Neural cell (in vitro differentiated cells): Measurements from ENCODE around the gene BDKRB1. TPM values are rescaled to one million over a fixed set of nuclear protein-coding genes. Genes with fewer than 3 reads are reported as not detected.

Source experiments
- H2AFZ ChIP-seq: fragments of 200-600, 300-800 bp; sonication (generic), shearing (Covaris generic); 2 replicates; pipeline ENCODE4 v1.6.0; 2014; ENCODE audit warnings: low read depth, mild to moderate bottlenecking, antibody characterized with exemption, low read length, moderate library complexity
- H3F3A ChIP-seq: fragments of 200-600 bp; shearing (Covaris generic); 2 replicates; pipeline ENCODE4 v1.6.1; 2016; ENCODE audit warnings: mild to moderate bottlenecking, moderate library complexity, mixed read lengths, antibody characterized with exemption, low read length; ENCODE audit not compliant: insufficient read depth, poor library complexity, severe bottlenecking
- H3K27ac ChIP-seq: fragments of 200-600, 300-800 bp; sonication (generic), shearing (Covaris generic); 2 replicates; pipeline ENCODE4 v1.5.1; 2014; ENCODE audit warnings: mild to moderate bottlenecking, low read length, moderate library complexity
- H3K27me3 ChIP-seq: fragments of 300-800, 200-600 bp; sonication (generic), shearing (Covaris generic); 2 replicates; pipeline ENCODE4 v1.6.0; 2014; ENCODE audit warnings: mild to moderate bottlenecking, low read depth, low read length, moderate library complexity; ENCODE audit not compliant: insufficient read depth
- H3K36me3 ChIP-seq: fragments of 300-800, 200-600 bp; sonication (generic), shearing (Covaris generic); 2 replicates; pipeline ENCODE4 v1.5.1; 2014; ENCODE audit warnings: mild to moderate bottlenecking, antibody characterized with exemption, low read length, moderate library complexity; ENCODE audit not compliant: insufficient read depth
- H3K4me2 ChIP-seq: fragments of 300-800, 200-600 bp; sonication (generic), shearing (Covaris generic); 2 replicates; pipeline ENCODE4 v1.6.0; 2014; ENCODE audit warnings: mild to moderate bottlenecking, low read length
- H3K4me3 ChIP-seq: fragments of 300-800, 200-600 bp; sonication (generic), shearing (Covaris generic); 2 replicates; pipeline ENCODE4 v1.5.1; 2014; ENCODE audit warnings: mild to moderate bottlenecking, low read length, moderate library complexity
- H3K79me2 ChIP-seq: fragments of 200-600 bp; shearing (Covaris generic); replicated peaks from 2 replicates; pipeline ENCODE4 v1.6.0; 2014; ENCODE audit warnings: mild to moderate bottlenecking, low read length, moderate library complexity; ENCODE audit not compliant: insufficient read depth
- H3K9ac ChIP-seq: fragments of 300-800, 200-600 bp; sonication (generic), shearing (Covaris generic); 2 replicates; pipeline ENCODE4 v1.6.1; 2016; ENCODE audit warnings: mild to moderate bottlenecking, low read length, mixed read lengths
- H3K9me2 ChIP-seq: fragments of 200-600 bp; shearing (Covaris generic); 2 replicates; pipeline ENCODE4 v1.6.1; 2016; ENCODE audit warnings: mild to moderate bottlenecking, low read length, mixed read lengths; ENCODE audit not compliant: insufficient read depth
- H3K9me3 ChIP-seq: fragments of 200-600, 300-800 bp; sonication (generic), shearing (Covaris generic); 2 replicates; pipeline ENCODE4 v1.6.1; 2016; ENCODE audit warnings: mild to moderate bottlenecking, mixed run types, low read length, moderate library complexity, mixed read lengths
- H4K20me1 ChIP-seq: fragments of 200-600 bp; shearing (Covaris generic); 2 replicates; pipeline ENCODE4 v1.6.1; 2016; ENCODE audit warnings: mild to moderate bottlenecking, mixed run types; ENCODE audit not compliant: insufficient read depth
- EP300 ChIP-seq: fragments of 450-650 bp; conservative IDR thresholded peaks from 2 replicates; pipeline ENCODE4 v1.6.1; 2014; ENCODE audit warnings: antibody characterized with exemption, mild to moderate bottlenecking, moderate library complexity; ENCODE audit not compliant: poor library complexity, severe bottlenecking
- EZH2 ChIP-seq: fragments of 200-600, 300-800 bp; shearing (Covaris generic), sonication (generic); IDR thresholded peaks from 2 replicates; pipeline ENCODE4 v1.6.1; 2014; ENCODE audit warnings: antibody characterized with exemption, low read length, borderline replicate concordance, mild to moderate bottlenecking; ENCODE audit not compliant: insufficient read depth, poor library complexity, severe bottlenecking
- MXI1 ChIP-seq: fragments of 450-650 bp; conservative IDR thresholded peaks from 2 replicates; pipeline ENCODE4 v1.6.1; 2014; ENCODE audit warnings: antibody characterized with exemption, mild to moderate bottlenecking; ENCODE audit not compliant: poor library complexity, severe bottlenecking
- POLR2AphosphoS5 ChIP-seq: IDR thresholded peaks from 2 replicates; pipeline ENCODE4 v1.6.1; 2012
- RAD21 ChIP-seq: fragments of 450-650 bp; conservative IDR thresholded peaks from 2 replicates; pipeline ENCODE4 v1.6.1; 2014; ENCODE audit warnings: antibody characterized with exemption, mild to moderate bottlenecking, moderate library complexity
- SMC3 ChIP-seq: fragments of 450-650 bp; conservative IDR thresholded peaks from 2 replicates; pipeline ENCODE4 v1.6.1; 2014; ENCODE audit warnings: antibody characterized with exemption, mild to moderate bottlenecking, moderate library complexity; ENCODE audit not compliant: poor library complexity
- TAF1 ChIP-seq: IDR thresholded peaks from 2 replicates; pipeline ENCODE4 v1.6.1; 2012; ENCODE audit warnings: low read depth
- polyA plus RNA-seq: library from polyadenylated mRNA; depleted of rRNA; stranded (reverse); fragments of >200 nt; gene quantifications from 2 replicates; pipeline ENCODE4 v1.2.3, GENCODE V29; 2014
- TF ChIP-seq, protein P1 (sequence below): IDR thresholded peaks from 2 replicates; pipeline ENCODE4 v1.6.1; 2012; ENCODE audit warnings: borderline replicate concordance
- TF ChIP-seq, protein P2 (sequence below): fragments of 450-650 bp; IDR thresholded peaks from 2 replicates; pipeline ENCODE4 v1.5.1; 2014; ENCODE audit warnings: antibody characterized with exemption, mild to moderate bottlenecking, moderate library complexity; ENCODE audit not compliant: poor library complexity, severe bottlenecking

BDKRB1 gene
- polyA plus RNA-seq, 1 donor from 2014 or later: not detected

DNA sequence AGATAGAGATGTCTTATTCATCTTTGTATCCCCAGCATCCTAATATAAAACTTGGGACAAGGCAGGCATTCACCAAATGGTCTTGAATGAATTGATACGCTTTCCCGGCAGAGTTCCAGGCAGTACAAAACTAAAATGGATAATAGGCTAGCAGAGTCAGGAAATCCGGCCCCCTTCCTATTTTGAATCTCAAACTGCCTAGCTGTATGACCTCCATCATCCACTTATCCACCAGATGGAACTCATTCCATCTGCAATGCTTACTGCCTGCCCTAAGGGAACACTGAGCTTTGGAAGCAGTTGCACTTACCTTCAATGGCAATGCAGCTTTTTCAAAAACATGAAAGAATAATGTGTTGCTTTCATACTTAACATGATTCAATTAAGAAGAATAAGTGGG is 43.4 kb downstream of the BDKRB1 start:
- H3K79me2 ChIP-seq: no peaks in the 10 kb centered on the region
- H3K4me3 ChIP-seq: no peak overlapping the region
- H3F3A ChIP-seq: no peaks in the 10 kb centered on the region
- H3K9me2 ChIP-seq: no peaks in the 10 kb centered on the region
- no peak overlapping the region for H3K9ac ChIP-seq
- no peak overlapping the region for H2AFZ ChIP-seq
- no peaks in the 10 kb centered on the region for H3K9me3 ChIP-seq
- H3K36me3 ChIP-seq: no peaks in the 10 kb centered on the region
- H3K4me2 ChIP-seq: no peak overlapping the region
- H3K27me3 ChIP-seq: no peaks in the 10 kb centered on the region
- H4K20me1 ChIP-seq: no peaks in the 10 kb centered on the region
- TF ChIP-seq RAD21 (no peak), POLR2AphosphoS5 (no peak), MXI1 (no peak), TAF1 (no peak), SMC3 (no peak), EP300 (no peak), EZH2 (no peak)
- TF ChIP-seq, protein P1, sequence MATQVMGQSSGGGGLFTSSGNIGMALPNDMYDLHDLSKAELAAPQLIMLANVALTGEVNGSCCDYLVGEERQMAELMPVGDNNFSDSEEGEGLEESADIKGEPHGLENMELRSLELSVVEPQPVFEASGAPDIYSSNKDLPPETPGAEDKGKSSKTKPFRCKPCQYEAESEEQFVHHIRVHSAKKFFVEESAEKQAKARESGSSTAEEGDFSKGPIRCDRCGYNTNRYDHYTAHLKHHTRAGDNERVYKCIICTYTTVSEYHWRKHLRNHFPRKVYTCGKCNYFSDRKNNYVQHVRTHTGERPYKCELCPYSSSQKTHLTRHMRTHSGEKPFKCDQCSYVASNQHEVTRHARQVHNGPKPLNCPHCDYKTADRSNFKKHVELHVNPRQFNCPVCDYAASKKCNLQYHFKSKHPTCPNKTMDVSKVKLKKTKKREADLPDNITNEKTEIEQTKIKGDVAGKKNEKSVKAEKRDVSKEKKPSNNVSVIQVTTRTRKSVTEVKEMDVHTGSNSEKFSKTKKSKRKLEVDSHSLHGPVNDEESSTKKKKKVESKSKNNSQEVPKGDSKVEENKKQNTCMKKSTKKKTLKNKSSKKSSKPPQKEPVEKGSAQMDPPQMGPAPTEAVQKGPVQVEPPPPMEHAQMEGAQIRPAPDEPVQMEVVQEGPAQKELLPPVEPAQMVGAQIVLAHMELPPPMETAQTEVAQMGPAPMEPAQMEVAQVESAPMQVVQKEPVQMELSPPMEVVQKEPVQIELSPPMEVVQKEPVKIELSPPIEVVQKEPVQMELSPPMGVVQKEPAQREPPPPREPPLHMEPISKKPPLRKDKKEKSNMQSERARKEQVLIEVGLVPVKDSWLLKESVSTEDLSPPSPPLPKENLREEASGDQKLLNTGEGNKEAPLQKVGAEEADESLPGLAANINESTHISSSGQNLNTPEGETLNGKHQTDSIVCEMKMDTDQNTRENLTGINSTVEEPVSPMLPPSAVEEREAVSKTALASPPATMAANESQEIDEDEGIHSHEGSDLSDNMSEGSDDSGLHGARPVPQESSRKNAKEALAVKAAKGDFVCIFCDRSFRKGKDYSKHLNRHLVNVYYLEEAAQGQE: no peak
- TF ChIP-seq, protein P2, sequence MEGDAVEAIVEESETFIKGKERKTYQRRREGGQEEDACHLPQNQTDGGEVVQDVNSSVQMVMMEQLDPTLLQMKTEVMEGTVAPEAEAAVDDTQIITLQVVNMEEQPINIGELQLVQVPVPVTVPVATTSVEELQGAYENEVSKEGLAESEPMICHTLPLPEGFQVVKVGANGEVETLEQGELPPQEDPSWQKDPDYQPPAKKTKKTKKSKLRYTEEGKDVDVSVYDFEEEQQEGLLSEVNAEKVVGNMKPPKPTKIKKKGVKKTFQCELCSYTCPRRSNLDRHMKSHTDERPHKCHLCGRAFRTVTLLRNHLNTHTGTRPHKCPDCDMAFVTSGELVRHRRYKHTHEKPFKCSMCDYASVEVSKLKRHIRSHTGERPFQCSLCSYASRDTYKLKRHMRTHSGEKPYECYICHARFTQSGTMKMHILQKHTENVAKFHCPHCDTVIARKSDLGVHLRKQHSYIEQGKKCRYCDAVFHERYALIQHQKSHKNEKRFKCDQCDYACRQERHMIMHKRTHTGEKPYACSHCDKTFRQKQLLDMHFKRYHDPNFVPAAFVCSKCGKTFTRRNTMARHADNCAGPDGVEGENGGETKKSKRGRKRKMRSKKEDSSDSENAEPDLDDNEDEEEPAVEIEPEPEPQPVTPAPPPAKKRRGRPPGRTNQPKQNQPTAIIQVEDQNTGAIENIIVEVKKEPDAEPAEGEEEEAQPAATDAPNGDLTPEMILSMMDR: no peak
- H3K27ac ChIP-seq: no peak overlapping the region

DNA sequence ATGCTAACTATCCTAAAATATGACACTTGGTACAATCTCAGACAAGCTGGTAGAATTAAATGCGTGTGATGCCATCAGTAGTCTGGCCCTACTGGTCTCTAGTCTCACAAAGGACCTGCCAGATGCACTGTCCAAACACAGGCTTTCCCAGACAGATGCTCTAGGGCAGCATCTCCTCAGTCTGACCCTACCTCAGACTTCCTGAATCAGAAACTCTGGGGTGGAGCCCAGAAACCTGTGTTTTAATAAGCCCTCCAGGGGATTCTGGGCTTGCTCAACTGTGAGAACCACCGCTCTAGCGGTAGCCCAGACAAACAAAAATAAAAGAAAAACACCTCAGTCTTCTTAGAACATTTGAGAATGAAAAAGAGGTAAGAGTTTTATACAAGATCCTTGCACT is 48.0 kb downstream of the BDKRB1 start:
- Histone ChIP-seq H4K20me1 (no peaks in the 10 kb centered on the region), H3K9me3 (no peaks in the 10 kb centered on the region), H2AFZ (no peak overlapping the region), H3K36me3 (no peaks in the 10 kb centered on the region), H3F3A (no peaks in the 10 kb centered on the region), H3K4me3 (no peak overlapping the region), H3K27ac (no peak overlapping the region), H3K4me2 (no peak overlapping the region), H3K79me2 (no peaks in the 10 kb centered on the region), H3K27me3 (no peaks in the 10 kb centered on the region), H3K9me2 (no peaks in the 10 kb centered on the region), H3K9ac (no peak overlapping the region)
- TF ChIP-seq MXI1 (no peak), RAD21 (no peak), TAF1 (no peak), EP300 (no peak), EZH2 (no peak), SMC3 (no peak), POLR2AphosphoS5 (no peak)
- TF ChIP-seq, protein P2: no peak
- TF ChIP-seq, protein P1: no peak
